Measurements from ENCODE around the gene POLR1G. TPM values are rescaled to one million over a fixed set of nuclear protein-coding genes. Genes with fewer than 3 reads are reported as not detected.
A peak's percentile ranks its signal among the peaks of the same experiment; 100 is the strongest.
"Not testable (repeated sequence)": the region's sequence is repeated elsewhere in the genome, so short reads cannot be mapped to it uniquely, and the experiment has no call there.

POLR1G gene
- total RNA-seq, 4 donors from 2014 or later = 1.3 to 9.1 (median 4.2) TPM

DNA sequence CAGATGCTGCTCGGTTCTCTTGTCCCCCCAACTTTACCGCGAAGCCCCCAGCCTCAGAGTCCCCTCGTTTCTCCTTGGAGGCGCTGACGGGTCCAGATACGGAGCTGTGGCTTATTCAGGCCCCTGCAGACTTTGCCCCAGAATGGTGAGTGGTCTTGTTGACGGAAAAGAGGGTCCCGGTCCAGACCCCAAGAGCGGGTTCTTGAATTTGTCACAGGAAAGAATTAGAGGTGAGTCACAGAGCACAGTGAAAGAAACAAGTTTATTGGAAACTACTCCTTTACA, 589 bp downstream of the POLR1G start:
- TF ChIP-seq POLR2A (IDR thresholded peaks at IDR 0.05) = no peak
- TF ChIP-seq, protein P1, sequence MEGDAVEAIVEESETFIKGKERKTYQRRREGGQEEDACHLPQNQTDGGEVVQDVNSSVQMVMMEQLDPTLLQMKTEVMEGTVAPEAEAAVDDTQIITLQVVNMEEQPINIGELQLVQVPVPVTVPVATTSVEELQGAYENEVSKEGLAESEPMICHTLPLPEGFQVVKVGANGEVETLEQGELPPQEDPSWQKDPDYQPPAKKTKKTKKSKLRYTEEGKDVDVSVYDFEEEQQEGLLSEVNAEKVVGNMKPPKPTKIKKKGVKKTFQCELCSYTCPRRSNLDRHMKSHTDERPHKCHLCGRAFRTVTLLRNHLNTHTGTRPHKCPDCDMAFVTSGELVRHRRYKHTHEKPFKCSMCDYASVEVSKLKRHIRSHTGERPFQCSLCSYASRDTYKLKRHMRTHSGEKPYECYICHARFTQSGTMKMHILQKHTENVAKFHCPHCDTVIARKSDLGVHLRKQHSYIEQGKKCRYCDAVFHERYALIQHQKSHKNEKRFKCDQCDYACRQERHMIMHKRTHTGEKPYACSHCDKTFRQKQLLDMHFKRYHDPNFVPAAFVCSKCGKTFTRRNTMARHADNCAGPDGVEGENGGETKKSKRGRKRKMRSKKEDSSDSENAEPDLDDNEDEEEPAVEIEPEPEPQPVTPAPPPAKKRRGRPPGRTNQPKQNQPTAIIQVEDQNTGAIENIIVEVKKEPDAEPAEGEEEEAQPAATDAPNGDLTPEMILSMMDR (IDR thresholded peaks at IDR 0.05) = no peak
- Histone ChIP-seq H3K36me3 (no peaks in the 10 kb centered on the region), H3K9me3 (no peaks in the 10 kb centered on the region), H3K4me3 (replicated peaks in 1 of 3) (peak overlapping the region in 2 of 3 donors; percentile 19 to 84), H3K27me3 (no peaks in the 10 kb centered on the region), H3K27ac (no peak overlapping the region), H3K4me1 (peaks cover 21 to 31% of the 10 kb centered on the region in 2 donors)
- 1 to 2% methylated on average over 10 of the region's 10 CpGs for WGBS, 2 donors
- DNase-seq = no peak
- intact Hi-C loops (cut with DNase I) = loop anchor here (10.0 kb wide), 1 partner anchor 152 kb away; the partner anchor contains the start of gene MARK4

DNA sequence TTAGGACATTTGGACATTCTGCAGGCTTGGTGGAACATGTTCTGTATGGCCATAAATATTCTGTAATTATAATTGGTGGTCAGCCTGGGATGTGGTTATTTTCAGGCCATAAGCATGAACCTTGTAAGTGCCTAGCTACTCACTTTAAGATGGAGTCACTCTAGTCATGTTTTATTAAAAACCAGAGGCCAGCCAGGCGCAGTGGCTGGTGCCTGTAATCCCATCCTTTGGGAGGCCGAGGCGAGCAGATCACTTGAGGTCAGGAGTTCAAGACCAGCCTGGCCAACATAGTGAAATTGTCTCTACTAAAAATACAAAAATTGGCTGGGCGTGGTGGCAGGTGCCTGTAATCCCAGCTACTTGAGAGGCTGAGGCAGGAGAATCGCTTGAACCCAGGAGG, 1.1 kb downstream of the POLR1G start:
- H3K36me3 ChIP-seq; H3K4me3 ChIP-seq (replicated peaks in 1 of 3); H3K27ac ChIP-seq; DNase-seq; H3K27me3 ChIP-seq; H3K9me3 ChIP-seq: not testable (repeated sequence)
- 79 to 90% methylated on average over 5 of the region's 5 CpGs for WGBS, 2 donors
- peaks cover 21 to 26% of the 10 kb centered on the region in 2 donors for H3K4me1 ChIP-seq
- intact Hi-C loops (cut with DNase I) = loop anchor here (10.0 kb wide), 1 partner anchor 153 kb away; the partner anchor contains the start of gene MARK4

DNA sequence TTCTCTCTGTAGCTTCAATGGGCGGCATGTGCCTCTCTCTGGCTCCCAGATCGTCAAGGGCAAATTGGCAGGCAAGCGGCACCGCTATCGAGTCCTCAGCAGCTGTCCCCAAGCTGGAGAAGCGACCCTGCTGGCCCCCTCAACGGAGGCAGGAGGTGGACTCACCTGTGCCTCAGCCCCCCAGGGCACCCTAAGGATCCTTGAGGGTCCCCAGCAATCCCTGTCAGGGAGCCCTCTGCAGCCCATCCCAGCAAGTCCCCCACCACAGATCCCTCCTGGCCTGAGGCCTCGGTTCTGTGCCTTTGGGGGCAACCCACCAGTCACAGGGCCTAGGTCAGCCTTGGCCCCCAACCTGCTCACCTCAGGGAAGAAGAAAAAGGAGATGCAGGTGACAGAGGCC, 1.7 kb downstream of the POLR1G start:
- TF ChIP-seq, protein P1 (IDR thresholded peaks at IDR 0.05) = no peak
- TF ChIP-seq POLR2A (IDR thresholded peaks at IDR 0.05) = no peak
- H3K4me3 ChIP-seq (replicated peaks in 1 of 3) = no peak overlapping the region
- 85 to 92% methylated on average over 7 of the region's 8 CpGs for WGBS, 2 donors
- H3K27me3 ChIP-seq = no peaks in the 10 kb centered on the region
- H3K27ac ChIP-seq = no peak overlapping the region
- no peak for DNase-seq
- H3K9me3 ChIP-seq = no peaks in the 10 kb centered on the region
- intact Hi-C loops (cut with DNase I) = loop anchor here (10.0 kb wide), 1 partner anchor 153 kb away; the partner anchor contains the start of gene MARK4
- peaks cover 2 to 5% of the 10 kb centered on the region in 2 donors for H3K36me3 ChIP-seq
- H3K4me1 ChIP-seq = peaks cover 20 to 21% of the 10 kb centered on the region in 2 donors

DNA sequence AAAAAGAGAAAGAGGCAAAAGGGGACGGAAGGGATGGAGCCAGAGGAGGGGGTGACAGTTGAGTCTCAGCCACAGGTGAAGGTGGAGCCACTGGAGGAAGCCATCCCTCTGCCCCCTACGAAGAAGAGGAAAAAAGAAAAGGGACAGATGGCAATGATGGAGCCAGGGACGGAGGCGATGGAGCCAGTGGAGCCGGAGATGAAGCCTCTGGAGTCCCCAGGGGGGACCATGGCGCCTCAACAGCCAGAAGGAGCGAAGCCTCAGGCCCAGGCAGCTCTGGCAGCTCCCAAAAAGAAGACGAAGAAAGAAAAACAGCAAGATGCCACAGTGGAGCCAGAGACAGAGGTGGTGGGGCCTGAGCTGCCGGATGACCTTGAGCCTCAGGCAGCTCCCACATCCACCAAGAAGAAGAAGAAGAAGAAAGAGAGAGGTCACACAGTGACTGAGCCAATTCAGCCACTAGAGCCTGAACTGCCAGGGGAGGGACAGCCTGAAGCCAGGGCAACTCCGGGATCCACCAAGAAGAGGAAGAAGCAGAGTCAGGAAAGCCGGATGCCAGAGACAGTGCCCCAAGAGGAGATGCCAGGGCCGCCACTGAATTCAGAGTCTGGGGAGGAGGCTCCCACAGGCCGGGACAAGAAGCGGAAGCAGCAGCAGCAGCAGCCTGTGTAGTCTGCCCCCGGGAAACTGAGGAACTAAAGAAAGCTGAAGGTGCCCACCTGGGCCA, 2.5 kb downstream of the POLR1G start:
- intact Hi-C loops (cut with DNase I) = loop anchor here (10.0 kb wide), 1 partner anchor 154 kb away; the partner anchor contains the start of gene MARK4
- H3K9me3 ChIP-seq = no peaks in the 10 kb centered on the region
- no peak overlapping the region for H3K4me3 ChIP-seq (replicated peaks in 1 of 3)
- no peaks in the 10 kb centered on the region for H3K27me3 ChIP-seq
- TF ChIP-seq, protein P1 (IDR thresholded peaks at IDR 0.05) = no peak
- TF ChIP-seq POLR2A (IDR thresholded peaks at IDR 0.05) = no peak
- H3K27ac ChIP-seq = no peak overlapping the region
- peaks cover 12 to 16% of the 10 kb centered on the region in 2 donors for H3K4me1 ChIP-seq
- DNase-seq = no peak
- H3K36me3 ChIP-seq = peaks cover 7 to 10% of the 10 kb centered on the region in 2 donors
- 84 to 86% methylated on average over 15 of the region's 15 CpGs for WGBS, 2 donors

DNA sequence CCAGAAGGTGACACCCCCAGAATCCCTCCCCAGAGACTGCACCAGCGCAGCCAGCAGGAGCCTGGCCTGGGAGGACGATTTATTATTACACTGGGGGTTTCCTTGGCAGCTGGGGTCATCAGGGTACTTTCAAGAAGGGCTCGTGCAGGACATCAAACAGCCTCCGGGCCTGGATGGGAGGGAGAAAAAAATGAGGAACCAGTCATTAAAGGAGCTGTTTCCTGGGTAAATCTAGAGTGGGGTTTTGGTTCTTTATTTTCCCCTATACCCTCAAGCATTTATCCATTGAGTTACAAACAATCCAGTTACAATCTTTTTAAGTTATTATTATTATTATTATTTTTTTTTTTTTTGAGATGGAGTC, 3.1 kb downstream of the POLR1G start:
- Histone ChIP-seq H3K27ac (no peak overlapping the region), H3K9me3 (no peaks in the 10 kb centered on the region), H3K4me3 (replicated peaks in 1 of 3) (no peak overlapping the region), H3K36me3 (peaks cover 7 to 15% of the 10 kb centered on the region in 2 donors), H3K4me1 (peaks cover 8 to 10% of the 10 kb centered on the region in 2 donors), H3K27me3 (no peaks in the 10 kb centered on the region)
- DNase-seq = no peak
- WGBS, 2 donors = 69 to 70% methylated on average over 4 of the region's 4 CpGs
- intact Hi-C loops (cut with DNase I) = loop anchor here (10.0 kb wide), 1 partner anchor 155 kb away; the partner anchor contains the start of gene MARK4
- TF ChIP-seq, protein P1 (IDR thresholded peaks at IDR 0.05) = no peak

DNA sequence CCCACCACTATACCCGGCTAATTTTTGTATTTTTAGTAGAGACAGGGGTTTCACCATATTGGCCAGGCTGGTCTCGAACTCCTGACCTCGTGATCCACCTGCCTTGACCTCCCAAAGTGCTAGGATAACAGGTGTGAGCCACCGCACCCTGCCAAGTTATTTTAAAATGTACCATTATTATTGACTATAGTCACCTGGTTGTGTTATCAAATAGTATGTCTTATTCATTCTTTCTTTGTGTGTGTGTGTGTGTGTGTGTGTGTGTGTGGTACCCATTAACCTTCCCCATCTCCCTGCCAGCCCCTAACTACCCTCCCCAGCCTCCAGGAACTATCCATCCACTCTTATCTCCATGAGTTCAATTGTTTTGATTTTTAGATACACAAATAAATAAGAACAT, 3.9 kb downstream of the POLR1G start:
- 98 to 100% methylated on average over 4 of the region's 4 CpGs for WGBS, 2 donors
- intact Hi-C loops (cut with DNase I) = not testable (repeated sequence)
- H3K36me3 ChIP-seq = peaks cover 7 to 17% of the 10 kb centered on the region in 2 donors

More for the DNA sequence above, 3.9 kb downstream of the POLR1G start:
- not testable (repeated sequence) for H3K9me3 ChIP-seq; H3K27me3 ChIP-seq; H3K27ac ChIP-seq; H3K4me1 ChIP-seq; H3K4me3 ChIP-seq (replicated peaks in 1 of 3); DNase-seq

Measured in thyroid gland (tissue), 4 donors.